GM21529 (cell line): Measurements from ENCODE around the gene TBCA.

Experiments
- ATAC-seq: cut with Tn5 transposase; IDR thresholded peaks from one replicate; pipeline ENCODE4 v1.9.1; 2021; ENCODE audit not compliant: unreplicated experiment

Gene TBCA

GRCh38 chr5:77775790-77776553, at the start of gene TBCA:
TBCA (minus strand) TSS chr5:77776339; CDS start chr5:77776257, 82 bp downstream.
- ATAC-seq, result peak; percentile 83

GRCh38 chr5:77824981-77825380, 48.8 kb upstream of the TBCA start:
- no peak for ATAC-seq

GRCh38 chr5:77816686-77817085, 40.5 kb upstream of the TBCA start:
- ATAC-seq, result no peak

GRCh38 chr5:77812926-77813589, 36.9 kb upstream of the TBCA start:
- ATAC-seq, result no peak

- no peak for ATAC-seq
Measured at GRCh38 chr5:77806213-77806843, 30.2 kb upstream of the TBCA start.

GRCh38 chr5:77798456-77798855, 22.3 kb upstream of the TBCA start:
- ATAC-seq, result no peak

GRCh38 chr5:77797136-77797535, 21.0 kb upstream of the TBCA start:
- no peak for ATAC-seq

GRCh38 chr5:77795846-77796245, 19.7 kb upstream of the TBCA start:
- ATAC-seq, result no peak

GRCh38 chr5:77795268-77795667, 19.1 kb upstream of the TBCA start:
- no peak for ATAC-seq

GRCh38 chr5:77791926-77792325, 15.8 kb upstream of the TBCA start:
- no peak for ATAC-seq

- no peak for ATAC-seq
Measured at GRCh38 chr5:77791356-77791755, 15.2 kb upstream of the TBCA start.

- ATAC-seq, result no peak
Measured at GRCh38 chr5:77785229-77785628, 9.1 kb upstream of the TBCA start.

GRCh38 chr5:77784735-77785134, 8.6 kb upstream of the TBCA start:
- ATAC-seq, result no peak

- no peak for ATAC-seq
Measured at GRCh38 chr5:77781076-77781475, 4.9 kb upstream of the TBCA start.

GRCh38 chr5:77778881-77779438, 2.8 kb upstream of the TBCA start:
- no peak for ATAC-seq

- ATAC-seq, result no peak
Measured at GRCh38 chr5:77778398-77778797, 2.3 kb upstream of the TBCA start.

- ATAC-seq, result no peak
Measured at GRCh38 chr5:77777911-77778310, 1.8 kb upstream of the TBCA start.

GRCh38 chr5:77777281-77777892, 1.2 kb upstream of the TBCA start:
- ATAC-seq, result no peak

- no peak for ATAC-seq
Measured at GRCh38 chr5:77776554-77777206, 541 bp upstream of the TBCA start.

GRCh38 chr5:77774981-77775789, 954 bp downstream of the TBCA start:
- peak; percentile 26 for ATAC-seq
